HFF-Myc (cell line): ENCODE measurements around the gene MRFAP1L1.

Source experiments
- DNase-seq: peaks from one replicate; pipeline ENCODE4 v3.0.0-alpha.2; 2011; ENCODE audit warnings: low read depth; ENCODE audit errors: extremely low read depth
- H3K4me3 ChIP-seq: replicated peaks from 2 replicates; pipeline ENCODE4 v1.5.1; 2011; ENCODE audit warnings: low read depth, mild to moderate bottlenecking, control low read depth, low read length
- CTCF ChIP-seq: IDR thresholded peaks from 2 replicates; pipeline ENCODE4 v1.5.1; 2012; ENCODE audit warnings: mild to moderate bottlenecking, low read depth, low read length, control low read depth; ENCODE audit errors: missing control alignments

Gene MRFAP1L1

GRCh38 chr4:6714954-6715353 lies 5.3 kb upstream of the MRFAP1L1 start:
- H3K4me3 ChIP-seq, result no peak overlapping the region
- no peak for DNase-seq
- no peak for TF ChIP-seq CTCF

- H3K4me3 ChIP-seq, result no peak overlapping the region
- no peak for DNase-seq
- no peak for TF ChIP-seq CTCF
Observed at GRCh38 chr4:6710996-6711395, 1.3 kb upstream of the MRFAP1L1 start.

- no peak for TF ChIP-seq CTCF
- no peak for DNase-seq
- H3K4me3 ChIP-seq, result peak overlapping the region; percentile 78
Observed at GRCh38 chr4:6710282-6710681, 617 bp upstream of the MRFAP1L1 start.

- no peak overlapping the region for H3K4me3 ChIP-seq
- TF ChIP-seq CTCF, result no peak
- DNase-seq, result no peak
Observed at GRCh38 chr4:6706173-6706572, 3.5 kb downstream of the MRFAP1L1 start.

- no peak for TF ChIP-seq CTCF
- no peak for DNase-seq
- H3K4me3 ChIP-seq, result no peak overlapping the region
Observed at GRCh38 chr4:6705646-6706045, 4.0 kb downstream of the MRFAP1L1 start.

GRCh38 chr4:6703786-6704185 lies 5.9 kb downstream of the MRFAP1L1 start:
- no peak for DNase-seq
- no peak overlapping the region for H3K4me3 ChIP-seq
- no peak for TF ChIP-seq CTCF

GRCh38 chr4:6702761-6703160 lies 6.9 kb downstream of the MRFAP1L1 start:
- DNase-seq, result no peak
- no peak overlapping the region for H3K4me3 ChIP-seq
- TF ChIP-seq CTCF, result no peak
